Caco-2 (cell line): ENCODE measurements around the gene ELAVL1. TPM values are rescaled to one million over a fixed set of nuclear protein-coding genes. Genes with fewer than 3 reads are reported as not detected.

Source experiments
- BruUV-seq: library from RNA; stranded (reverse); fragments of 400-500 nt; replicated peaks from 2 replicates; lab custom pipeline; 2021; lab: Mats Ljungman, UMichigan
- CTCF ChIA-PET: fragments of 300-600 bp; sonication (Branson Sonifier 250); formaldehyde crosslinking; loops from one replicate; lab custom pipeline; 2022; ENCODE audit warnings: antibody characterized with exemption; lab: Charles Lee
- POLR2A ChIA-PET: fragments of 300-600 bp; sonication (Branson Sonifier 250); formaldehyde crosslinking; loops from one replicate; lab custom pipeline; 2022; ENCODE audit warnings: antibody characterized with exemption; lab: Charles Lee
- DNase-seq, 2 experiments: peaks; one replicate each; pipeline versions ENCODE4 v3.0.0 to v3.0.0-alpha.2; 2020 to 2022
- H3K27me3 ChIP-seq: replicated peaks from 2 replicates; pipeline ENCODE4 v1.6.0; 2011; ENCODE audit warnings: low read length; ENCODE audit not compliant: control insufficient read depth, insufficient read depth
- H3K36me3 ChIP-seq: 2 replicates; pipeline ENCODE4 v1.5.1; 2011; ENCODE audit warnings: low read length; ENCODE audit not compliant: control insufficient read depth, insufficient read depth
- H3K4me1 ChIP-seq: fragments of 250-450 bp; sonication (Bioruptor Pico); 2 replicates; pipeline ENCODE4 v1.5.1; 2020; ENCODE audit warnings: mild to moderate bottlenecking
- H3K4me3 ChIP-seq: 2 replicates; pipeline ENCODE4 v1.5.1; 2011; ENCODE audit warnings: low read depth, mild to moderate bottlenecking, control low read depth, low read length
- H3K9me3 ChIP-seq: fragments of 250-450 bp; sonication (Bioruptor Pico); 2 replicates; pipeline ENCODE4 v1.5.1; 2020; ENCODE audit warnings: mild to moderate bottlenecking, moderate library complexity
- H3K27ac Mint-ChIP-seq: one replicate; pipeline ENCODE4 v1.8.0; 2022; ENCODE audit warnings: mixed read lengths; ENCODE audit not compliant: unreplicated experiment
- H3K27me3 Mint-ChIP-seq: one replicate; pipeline ENCODE4 v1.8.0; 2022; ENCODE audit warnings: mixed read lengths; ENCODE audit not compliant: insufficient read depth, unreplicated experiment
- H3K36me3 Mint-ChIP-seq: one replicate; pipeline ENCODE4 v1.8.0; 2022; ENCODE audit warnings: mild to moderate bottlenecking, mixed read lengths; ENCODE audit not compliant: insufficient read depth, unreplicated experiment
- H3K4me1 Mint-ChIP-seq: one replicate; pipeline ENCODE4 v1.8.0; 2022; ENCODE audit warnings: low read depth, mixed read lengths; ENCODE audit not compliant: unreplicated experiment
- H3K4me3 Mint-ChIP-seq: one replicate; pipeline ENCODE4 v1.8.0; 2022; ENCODE audit warnings: mild to moderate bottlenecking, moderate library complexity, mixed read lengths; ENCODE audit not compliant: unreplicated experiment
- H3K9me3 Mint-ChIP-seq: one replicate; pipeline ENCODE4 v1.8.0; 2022; ENCODE audit warnings: mixed read lengths; ENCODE audit not compliant: unreplicated experiment
- intact Hi-C: fragments of 100-400 bp; cut with micrococcal nuclease; formaldehyde crosslinking; loops from one replicate; pipeline ENCODE4 v1.10.0; 2022; ENCODE audit not compliant: unreplicated experiment
- total RNA-seq: library from RNA; stranded (reverse); gene quantifications from 2 replicates; pipeline ENCODE4 v1.2.3, GENCODE V29; 2022
- TF ChIP-seq, protein P1 (sequence below), 2 experiments: fragments of 200-600 bp in 1 of 2; IDR thresholded peaks; 1 replicate in 1 of 2; 2 replicates in 1 of 2; pipeline versions ENCODE4 v1.5.1 to v1.8.0; 2011 to 2022; ENCODE audit warnings: antibody characterized with exemption in 1 of 2, control low read depth in 1 of 2, inconsistent platforms in 1 of 2, low read depth in 1 of 2, low read length in 1 of 2, mild to moderate bottlenecking in 1 of 2, moderate library complexity in 1 of 2; ENCODE audit not compliant: insufficient read depth in 1 of 2, severe bottlenecking in 1 of 2, unreplicated experiment in 1 of 2

ELAVL1 gene
- total RNA-seq, 1 experiment from 2014 or later, result 117 TPM

DNA sequence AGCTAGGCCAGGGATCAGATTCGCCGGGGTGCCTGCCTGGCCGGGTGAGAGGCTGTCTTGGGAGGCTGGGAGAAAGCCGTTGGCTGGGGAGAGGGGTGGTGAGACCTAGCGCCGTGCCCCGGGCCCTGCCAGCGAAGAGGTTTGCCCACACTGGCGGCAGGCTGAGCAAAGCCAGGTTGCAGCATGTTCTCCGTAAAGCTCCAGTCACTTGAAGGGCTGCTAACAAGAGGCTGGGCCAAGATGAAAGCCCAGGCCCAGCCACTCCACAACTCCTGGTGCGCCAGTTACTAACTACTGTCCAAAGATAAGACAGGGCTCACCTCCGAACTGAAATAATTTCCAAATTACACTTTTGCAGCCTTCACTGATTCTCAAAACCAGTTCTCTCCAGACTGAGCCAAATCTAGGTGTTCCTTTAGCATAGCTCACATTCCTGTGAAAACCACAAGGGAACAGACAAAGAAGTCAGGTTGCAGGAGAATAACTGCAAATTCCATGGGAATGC, 16.3 kb downstream of the ELAVL1 start:
- Histone ChIP-seq H3K4me3 (no peak overlapping the region), H3K36me3 (no peaks in the 10 kb centered on the region; the same call in 1 of the 2 replicates), H3K4me1 (no peaks in the 10 kb centered on the region; the same call in 1 of the 2 replicates), H3K9me3 (no peaks in the 10 kb centered on the region), H3K27me3 (no peaks in the 10 kb centered on the region)
- TF ChIP-seq, protein P1, sequence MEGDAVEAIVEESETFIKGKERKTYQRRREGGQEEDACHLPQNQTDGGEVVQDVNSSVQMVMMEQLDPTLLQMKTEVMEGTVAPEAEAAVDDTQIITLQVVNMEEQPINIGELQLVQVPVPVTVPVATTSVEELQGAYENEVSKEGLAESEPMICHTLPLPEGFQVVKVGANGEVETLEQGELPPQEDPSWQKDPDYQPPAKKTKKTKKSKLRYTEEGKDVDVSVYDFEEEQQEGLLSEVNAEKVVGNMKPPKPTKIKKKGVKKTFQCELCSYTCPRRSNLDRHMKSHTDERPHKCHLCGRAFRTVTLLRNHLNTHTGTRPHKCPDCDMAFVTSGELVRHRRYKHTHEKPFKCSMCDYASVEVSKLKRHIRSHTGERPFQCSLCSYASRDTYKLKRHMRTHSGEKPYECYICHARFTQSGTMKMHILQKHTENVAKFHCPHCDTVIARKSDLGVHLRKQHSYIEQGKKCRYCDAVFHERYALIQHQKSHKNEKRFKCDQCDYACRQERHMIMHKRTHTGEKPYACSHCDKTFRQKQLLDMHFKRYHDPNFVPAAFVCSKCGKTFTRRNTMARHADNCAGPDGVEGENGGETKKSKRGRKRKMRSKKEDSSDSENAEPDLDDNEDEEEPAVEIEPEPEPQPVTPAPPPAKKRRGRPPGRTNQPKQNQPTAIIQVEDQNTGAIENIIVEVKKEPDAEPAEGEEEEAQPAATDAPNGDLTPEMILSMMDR (IDR thresholded peaks at IDR 0.05; ENCODE audit: insufficient read depth in 1 of 2, low read depth in 1 of 2, low read length in 1 of 2, severe bottlenecking in 1 of 2, unreplicated experiment in 1 of 2), result no peak
- H3K27me3 Mint-ChIP-seq, result no peaks in the 10 kb centered on the region
- BruUV-seq, result no TSS peak
- H3K4me1 Mint-ChIP-seq, result peaks cover 27% of the 10 kb centered on the region
- POLR2A ChIA-PET, result interaction anchor here (1.2 kb wide), 1 partner anchor 45 kb away, joined by 3 read pairs; the partner anchor contains the start of gene TIMM44
- CTCF ChIA-PET, result no interaction called here
- H3K9me3 Mint-ChIP-seq, result no peaks in the 10 kb centered on the region
- peaks cover 91% of the 10 kb centered on the region for H3K36me3 Mint-ChIP-seq
- no peak for DNase-seq
- peak overlapping the region; percentile 7 for H3K4me3 Mint-ChIP-seq
- intact Hi-C loops, result no loop called here
- H3K27ac Mint-ChIP-seq, result peak overlapping the region; percentile 49

DNA sequence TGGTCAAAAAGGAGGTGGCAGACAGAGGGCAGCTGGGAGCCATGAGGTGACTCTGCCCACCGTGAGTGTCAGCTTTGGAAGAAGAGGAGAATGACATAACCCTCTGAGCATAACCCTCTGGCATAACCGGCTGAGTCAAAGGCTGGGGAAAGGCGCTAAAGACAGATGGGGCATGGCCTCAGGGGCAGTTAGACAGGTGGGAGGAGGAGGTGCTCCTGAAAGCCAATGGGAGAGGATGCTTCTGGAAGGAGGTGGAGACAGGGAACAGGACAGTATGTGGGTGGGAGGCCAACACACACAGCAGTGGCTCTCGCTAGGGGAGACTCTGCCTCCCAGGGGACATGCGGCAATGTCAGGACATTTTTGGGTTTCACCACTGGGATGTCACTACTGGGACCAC, 17.1 kb downstream of the ELAVL1 start:
- no peaks in the 10 kb centered on the region; the same call in 1 of the 2 replicates for H3K36me3 ChIP-seq
- POLR2A ChIA-PET, result no interaction called here
- H3K9me3 Mint-ChIP-seq, result no peaks in the 10 kb centered on the region
- no peaks in the 10 kb centered on the region for H3K9me3 ChIP-seq
- no peaks in the 10 kb centered on the region; the same call in 1 of the 2 replicates for H3K4me1 ChIP-seq
- BruUV-seq, result no TSS peak
- intact Hi-C loops, result no loop called here
- H3K36me3 Mint-ChIP-seq, result peaks cover 93% of the 10 kb centered on the region
- CTCF ChIA-PET, result no interaction called here
- H3K4me3 ChIP-seq, result no peak overlapping the region
- H3K4me1 Mint-ChIP-seq, result peaks cover 27% of the 10 kb centered on the region
- peak overlapping the region; percentile 49 for H3K27ac Mint-ChIP-seq
- DNase-seq, result no peak
- no peaks in the 10 kb centered on the region for H3K27me3 ChIP-seq
- TF ChIP-seq, protein P1 (IDR thresholded peaks at IDR 0.05; ENCODE audit: insufficient read depth in 1 of 2, low read depth in 1 of 2, low read length in 1 of 2, severe bottlenecking in 1 of 2, unreplicated experiment in 1 of 2), result no peak
- no peaks in the 10 kb centered on the region for H3K27me3 Mint-ChIP-seq
- peak overlapping the region; percentile 37 for H3K4me3 Mint-ChIP-seq

DNA sequence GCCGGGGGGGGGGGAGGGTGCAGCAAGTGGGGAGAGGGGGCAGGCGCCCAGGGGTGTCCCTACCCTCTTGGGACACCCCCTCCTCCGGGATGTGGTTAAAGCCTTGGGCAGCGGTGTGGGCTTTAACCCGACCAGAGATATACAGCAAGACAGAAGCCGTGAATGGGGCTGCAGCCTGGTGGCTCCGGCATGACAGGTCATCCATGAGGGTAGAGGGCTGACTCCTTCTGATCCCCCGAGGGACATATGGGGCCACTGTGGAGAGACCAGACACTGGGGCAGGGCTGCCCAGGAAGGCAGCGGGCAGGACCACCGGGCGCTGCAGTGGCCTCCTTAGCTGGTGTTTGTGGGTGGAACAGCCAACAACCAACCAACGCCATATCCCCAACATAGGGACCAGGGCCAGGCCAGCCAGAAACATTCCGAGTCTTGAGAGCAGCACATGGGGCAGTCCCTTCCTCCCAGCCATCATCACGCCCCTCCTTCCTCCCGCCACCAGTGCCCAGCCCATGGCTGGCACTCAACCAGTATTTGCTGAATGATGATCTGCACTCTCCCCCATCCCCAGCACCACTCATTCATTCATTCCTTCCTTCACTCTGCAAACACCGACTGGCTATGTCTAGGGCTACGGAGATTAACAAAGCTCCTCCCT, 18.2 kb downstream of the ELAVL1 start:
- H3K4me3 ChIP-seq, result no peak overlapping the region
- TF ChIP-seq, protein P1 (IDR thresholded peaks at IDR 0.05; ENCODE audit: insufficient read depth in 1 of 2, low read depth in 1 of 2, low read length in 1 of 2, severe bottlenecking in 1 of 2, unreplicated experiment in 1 of 2), result no peak
- no peaks in the 10 kb centered on the region for H3K27me3 ChIP-seq
- intact Hi-C loops, result no loop called here
- peaks cover 27% of the 10 kb centered on the region for H3K4me1 Mint-ChIP-seq
- no peaks in the 10 kb centered on the region; the same call in 1 of the 2 replicates for H3K36me3 ChIP-seq
- H3K27ac Mint-ChIP-seq, result no peak overlapping the region
- no peak for DNase-seq
- no peaks in the 10 kb centered on the region; the same call in 1 of the 2 replicates for H3K4me1 ChIP-seq
- no peak overlapping the region for H3K4me3 Mint-ChIP-seq
- ChIA-PET POLR2A (no interaction called here), CTCF (no interaction called here)
- peaks cover 96% of the 10 kb centered on the region for H3K36me3 Mint-ChIP-seq
- no peaks in the 10 kb centered on the region for H3K9me3 Mint-ChIP-seq
- no TSS peak for BruUV-seq
- no peaks in the 10 kb centered on the region for H3K27me3 Mint-ChIP-seq
- no peaks in the 10 kb centered on the region for H3K9me3 ChIP-seq
